ENCODE data around the gene RFX4. TPM values are rescaled to one million over a fixed set of nuclear protein-coding genes. Genes with fewer than 3 reads are reported as not detected.

Gene RFX4
- total and polyA plus RNA-seq, 9 of the 15 experiments (the other 6 are each of a cell fraction or from before 2014, with no cell fraction given) = not detected

DNA sequence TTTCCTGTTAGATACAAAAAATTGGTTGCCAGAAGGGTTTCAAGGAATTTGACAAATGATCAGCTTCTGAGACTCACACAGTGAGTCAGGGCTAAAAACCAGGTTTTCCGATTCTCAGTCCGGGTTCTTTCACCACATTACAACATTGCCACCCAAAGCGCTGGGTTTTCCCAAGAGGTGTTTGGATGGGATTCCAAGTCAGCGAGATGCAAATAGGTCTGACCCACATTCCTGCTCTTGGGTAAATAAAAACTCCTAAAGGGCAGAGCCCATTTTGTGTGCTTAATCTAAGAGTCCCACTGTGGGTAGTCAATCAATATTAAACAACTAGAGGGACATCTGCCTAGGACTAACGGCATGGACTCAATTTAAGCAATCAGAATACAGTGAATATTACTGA lies 186.3 kb downstream of the RFX4 start:
- DNase-seq (ENCODE audit: extremely low read depth in 1 of 4, low spot score in 3 of 4) = no peak
- Histone ChIP-seq H4K20me1 (replicated peaks; ENCODE audit: control insufficient read depth, insufficient read depth, low read length) (no peaks in the 10 kb centered on the region), H3K36me3 (ENCODE audit: control insufficient read depth, insufficient read depth, low read length) (no peaks in the 10 kb centered on the region), H3K9ac (ENCODE audit: insufficient read depth in 1 of 2, low read depth in 2 of 2, low read length in 2 of 2) (no peak overlapping the region), H3K27me3 (ENCODE audit: control insufficient read depth in 2 of 2, insufficient read depth in 2 of 2, low read length in 2 of 2) (no peaks in the 10 kb centered on the region), H3K4me1 (replicated peaks in 1 of 2; ENCODE audit: control insufficient read depth in 2 of 2, insufficient read depth in 2 of 2, low read length in 2 of 2) (peaks cover 3 to 9% of the 10 kb centered on the region in 2 experiments; a peak in 3 of 5 replicates), H3K4me2 (ENCODE audit: insufficient read depth, low read length) (no peak overlapping the region), H2AFZ (ENCODE audit: low read depth, low read length) (peak overlapping the region; percentile 63; the same call in 1 of the 2 replicates), H3K79me2 (ENCODE audit: control insufficient read depth, insufficient read depth, low read length) (no peaks in the 10 kb centered on the region), H3K9me1 (ENCODE audit: control insufficient read depth, insufficient read depth, low read length) (no peaks in the 10 kb centered on the region), H3K4me3 (no peak overlapping the region), H3K9me3 (replicated peaks; ENCODE audit: control insufficient read depth, insufficient read depth, low read depth, low read length) (peaks cover 7% of the 10 kb centered on the region), H3K27ac (ENCODE audit: extremely low read depth, low read depth, low read length) (no peak overlapping the region)
- ChIA-PET CTCF (ENCODE audit: low intra/inter-chr PET ratio) (no interaction called here), POLR2A (no interaction called here)
- 43% methylated on average over 4 of the region's 5 CpGs for WGBS (ENCODE audit: insufficient coverage, low coverage, missing lambda C conversion rate)
- in situ Hi-C loops (cut with MboI) = no loop called here
- no peak for FAIRE-seq
- intact Hi-C loops (cut with micrococcal nuclease) = no loop called here
- BruUV-seq (replicated peaks) = no TSS peak
- no peak for ATAC-seq
- TF ChIP-seq MTA2 (IDR thresholded peaks at IDR 0.05; ENCODE audit: low read depth) (no peak), BRD9 (IDR thresholded peaks at IDR 0.05; ENCODE audit: low read depth, partially characterized antibody) (no peak)

DNA sequence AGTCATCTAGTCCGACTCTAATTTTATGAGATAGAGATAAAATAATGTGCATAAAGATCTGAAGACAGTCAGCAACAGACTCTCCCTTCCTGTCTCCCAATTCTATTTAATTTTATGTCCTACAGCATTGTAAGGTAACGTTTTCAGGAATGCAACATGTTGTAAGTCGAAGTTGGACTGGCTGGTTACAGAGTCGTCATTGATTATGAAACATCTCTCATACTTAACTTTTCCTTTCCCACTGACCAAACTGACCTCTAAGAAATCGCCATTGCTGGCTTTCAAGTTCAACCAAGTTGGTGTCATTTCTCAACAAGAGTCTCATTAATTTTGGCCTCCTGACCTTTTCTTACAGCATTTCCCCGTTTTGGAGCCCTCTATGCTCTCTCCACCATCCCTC lies 186.7 kb downstream of the RFX4 start:
- Histone ChIP-seq H3K79me2 (ENCODE audit: control insufficient read depth, insufficient read depth, low read length) (no peaks in the 10 kb centered on the region), H3K9ac (ENCODE audit: insufficient read depth in 1 of 2, low read depth in 2 of 2, low read length in 2 of 2) (no peak overlapping the region), H4K20me1 (replicated peaks; ENCODE audit: control insufficient read depth, insufficient read depth, low read length) (no peaks in the 10 kb centered on the region), H3K27ac (ENCODE audit: extremely low read depth, low read depth, low read length) (no peak overlapping the region), H3K4me1 (replicated peaks in 1 of 2; ENCODE audit: control insufficient read depth in 2 of 2, insufficient read depth in 2 of 2, low read length in 2 of 2) (peaks cover 3 to 13% of the 10 kb centered on the region in 2 experiments; a peak in 3 of 5 replicates), H3K36me3 (ENCODE audit: control insufficient read depth, insufficient read depth, low read length) (no peaks in the 10 kb centered on the region), H3K9me1 (ENCODE audit: control insufficient read depth, insufficient read depth, low read length) (no peaks in the 10 kb centered on the region), H3K9me3 (replicated peaks; ENCODE audit: control insufficient read depth, insufficient read depth, low read depth, low read length) (peaks cover 7% of the 10 kb centered on the region), H3K4me3 (no peak overlapping the region), H2AFZ (ENCODE audit: low read depth, low read length) (peak overlapping the region; percentile 63), H3K4me2 (ENCODE audit: insufficient read depth, low read length) (no peak overlapping the region), H3K27me3 (ENCODE audit: control insufficient read depth in 2 of 2, insufficient read depth in 2 of 2, low read length in 2 of 2) (no peaks in the 10 kb centered on the region)
- ATAC-seq (no peak), DNase-seq (ENCODE audit: extremely low read depth in 1 of 4, low spot score in 3 of 4) (no peak), FAIRE-seq (no peak)
- ChIA-PET CTCF (ENCODE audit: low intra/inter-chr PET ratio) (no interaction called here), POLR2A (no interaction called here)
- intact Hi-C loops (cut with micrococcal nuclease) (no loop called here), in situ Hi-C loops (cut with MboI) (no loop called here)
- WGBS (ENCODE audit: insufficient coverage, low coverage, missing lambda C conversion rate) = 22% methylated on average over 6 of the region's 6 CpGs
- no TSS peak for BruUV-seq (replicated peaks)
- TF ChIP-seq BRD4 (IDR thresholded peaks at IDR 0.05) = no peak
- TF ChIP-seq TFAM (CRISPR knock-in tag; conservative IDR thresholded peaks at IDR 0.05) = no peak
- no peak for TF ChIP-seq RBM25 (IDR thresholded peaks at IDR 0.05; ENCODE audit: low read depth, low read length, severe bottlenecking)
- TF ChIP-seq UBTF (IDR thresholded peaks at IDR 0.05; ENCODE audit: borderline replicate concordance in 1 of 2, low read depth in 2 of 2, low read length in 2 of 2) = no peak
- no peak for TF ChIP-seq SIN3A (IDR thresholded peaks at IDR 0.05; ENCODE audit: borderline replicate concordance in 2 of 2, control insufficient read depth in 1 of 2, low read depth in 2 of 2, low read length in 2 of 2)
- TF ChIP-seq CUX1 (CRISPR knock-in tag; IDR thresholded peaks at IDR 0.05) = no peak
